Uterus (tissue), 2 donors: ENCODE measurements around the gene SP1.
"Not testable (repeated sequence)": the region's sequence is repeated elsewhere in the genome, so short reads cannot be mapped to it uniquely, and the experiment has no call there.

Experiments
- CTCF ChIP-seq, 4 experiments: fragments of 200-600 bp in 2 of 4; fragments of 450-650 bp in 2 of 4; sonication (generic) in 2 of 4; IDR thresholded peaks; one replicate each; pipeline ENCODE4 v1.5.1; 2016 to 2019; ENCODE audit warnings: antibody characterized with exemption in 4 of 4, mild to moderate bottlenecking in 2 of 4, moderate library complexity in 1 of 4
- POLR2A ChIP-seq, 2 donors: fragments of 450-650 bp; IDR thresholded peaks; one replicate each; pipeline ENCODE4 v1.6.1; 2016; ENCODE audit warnings: antibody characterized with exemption in 2 of 2, mild to moderate bottlenecking in 1 of 2, moderate library complexity in 1 of 2

GRCh38 chr12:53361638-53362037, 18.3 kb upstream of the SP1 start:
- TF ChIP-seq POLR2A, CTCF (IDR thresholded peaks at IDR 0.05): not testable (repeated sequence)
